Heart left ventricle (tissue), 16 donors: ENCODE measurements around the gene STRA6. TPM values are rescaled to one million over a fixed set of nuclear protein-coding genes. Genes with fewer than 3 reads are reported as not detected.

Experiments
- ATAC-seq, 4 donors: fragments of 200-7000 bp; cut with Tn5 transposase; one replicate each; pipeline ENCODE4 v1.9.1; 2020 to 2022; ENCODE audit warnings: moderate library complexity in 4 of 4, mild to moderate bottlenecking in 3 of 4, moderate number of reproducible peaks in 1 of 4
- DNase-seq, 5 donors: peaks; one replicate each; pipeline ENCODE4 v3.0.0-alpha.2; 2020
- H3K27ac ChIP-seq, 12 donors: fragments of 200-600 bp; sonication (generic) in 4 of 12; one replicate each; pipeline versions ENCODE4 v1.5.0 to v1.8.0; 2016 to 2022; ENCODE audit warnings: mild to moderate bottlenecking in 2 of 12
- H3K27me3 ChIP-seq, 9 donors: fragments of 200-600 bp; sonication (generic) in 2 of 9; one replicate each; pipeline versions ENCODE4 v1.5.1 to v1.8.0; 2016 to 2022; ENCODE audit warnings: mild to moderate bottlenecking in 3 of 9
- H3K36me3 ChIP-seq, 9 donors: fragments of 200-600 bp; sonication (generic) in 2 of 9; one replicate each; pipeline versions ENCODE4 v1.5.0 to v1.8.0; 2018 to 2022; ENCODE audit warnings: mild to moderate bottlenecking in 2 of 9
- H3K4me1 ChIP-seq, 12 donors: fragments of 200-600 bp; sonication (generic) in 4 of 12; one replicate each; pipeline versions ENCODE4 v1.5.0 to v1.8.0; 2016 to 2022; ENCODE audit warnings: mild to moderate bottlenecking in 3 of 12
- H3K4me3 ChIP-seq, 12 donors: fragments of 200-600 bp; sonication (generic) in 4 of 12; one replicate each; pipeline versions ENCODE4 v1.5.0 to v1.8.0; 2017 to 2022; ENCODE audit warnings: mild to moderate bottlenecking in 9 of 12, moderate library complexity in 4 of 12
- H3K9me3 ChIP-seq, 12 donors: fragments of 200-600 bp; sonication (generic) in 4 of 12; one replicate each; pipeline versions ENCODE4 v1.5.0 to v1.8.0; 2016 to 2022; ENCODE audit warnings: mild to moderate bottlenecking in 1 of 12
- CTCF ChIP-seq, 12 donors: fragments of 200-600 bp; sonication (generic) in 4 of 12; IDR thresholded peaks; one replicate each; pipeline versions ENCODE4 v1.5.0 to v1.8.0; 2018 to 2022; ENCODE audit warnings: antibody characterized with exemption in 12 of 12, mild to moderate bottlenecking in 5 of 12
- POLR2A ChIP-seq, 2 donors: fragments of 450-650 bp; IDR thresholded peaks; one replicate each; pipeline ENCODE4 v1.6.1; 2017; ENCODE audit warnings: antibody characterized with exemption in 2 of 2, mild to moderate bottlenecking in 2 of 2, moderate library complexity in 2 of 2
- WGBS, 4 donors: extraction: QIAGEN DNeasy Blood & Tissue Kit in 2 of 4; methylation state at CpG; one replicate each; pipeline versions ENCODE4 v1.1.5 to v1.1.7; 2013 to 2018; 5-methylcytosine and 5-hydroxymethylcytosine counted together
- intact Hi-C, 10 donors: fragments of 100-400 bp; cut with DNase I; formaldehyde crosslinking; loops; one replicate each; pipeline versions ENCODE4 v1.11.1 to v1.14.2; 2022
- polyA plus RNA-seq, 2 donors: library from polyadenylated mRNA; stranded (reverse); fragments of 200-250 nt; gene quantifications; one replicate each; pipeline ENCODE4 v1.2.3, GENCODE V29; 2013
- total RNA-seq, 9 donors: library from RNA; depleted of rRNA in 2 of 9; stranded (reverse); fragments of >200 nt in 2 of 9; fragmentation: NEBNext Ultra II Directional in 3 of 9; extraction: Animal tissue kit (Norgen Biotek cat#: 25700) in 3 of 9; gene quantifications; one replicate each; pipeline versions ENCODE4 v1.1.0 to v1.2.4, GENCODE V29; 2016 to 2023
- donor health status: ischemic (EF 13 %, LVEDD 7.1; RV severe dilation, severe dysfunction).
- donor health status: healthy with polysubstance abuse.
- donor health status: DM: no; HTN: yes; CAD: no.
- donor health status: DM: no; HTN: no; CAD: no.
- donor health status: ischemic (EF 25% LVEDD 6.9; RV normal size, moderate dysfunction).
- donor health status: ischemic (EF 25% LVEDD 5.7; RV mildly dilated, moderate dysfunction).
- donor health status: healthy.
- donor health status: DM: yes; HTN: yes; CAD: no.
- donor health status: ischemic (EF 35%, LVEDD 5.7; RV mildly dilated, moderate dysfunction).
- donor health status: nonischemic (EF 11% LVEDD 7.7; RV severe dilation, severe dysfunction).
- donor health status: DM: yes; HTN: yes; CAD: no.
- donor health status: PGD.
- donor health status: ischemic (EF 29% LVEDD 5.4; RV normal size, mild dysfunction).
- donor health status: nonischemic (EF 23%, LVEDD 6.1; RV moderate dilation, normal function).

Gene STRA6
- total and polyA plus RNA-seq, 11 donors: 0.08 to 0.24 (median 0.14) TPM; not detected in 8

GRCh38 chr15:74242441-74243185 lies 40.0 kb upstream of the STRA6 start:
- H3K4me3 ChIP-seq: no peak overlapping the region
- no peak for TF ChIP-seq CTCF (IDR thresholded peaks at IDR 0.05)
- TF ChIP-seq POLR2A (IDR thresholded peaks at IDR 0.05): no peak
- H3K36me3 ChIP-seq: no peaks in the 10 kb centered on the region
- intact Hi-C loops: loop anchor here in 5 of 10 donors (5.0 to 10.0 kb wide), 5 partner anchors 52 to 115 kb away; partner anchors contain the start of gene ISLR2 (in 1 of the 5)
- 53 to 62% (median 58%) methylated on average over 10 to 11 of the region's 11 CpGs for WGBS, 4 donors
- H3K9me3 ChIP-seq: no peaks in the 10 kb centered on the region
- DNase-seq (peak in 1 of 5 donors; percentile 51), ATAC-seq (peak in 2 of 4 donors; percentile 8 to 27)
- H3K27me3 ChIP-seq: peaks cover 0 to 12% (median 6%) of the 10 kb centered on the region in 9 donors
- peaks cover 0 to 52% (median 30%) of the 10 kb centered on the region in 12 donors for H3K4me1 ChIP-seq
- peak overlapping the region in 2 of 12 donors; percentile 15 to 24 for H3K27ac ChIP-seq

- Histone ChIP-seq H3K27ac (peak overlapping the region in 7 of 12 donors; percentile 28 to 76 (median 55)), H3K4me3 (no peak overlapping the region), H3K27me3 (peaks cover 0 to 11% (median 6%) of the 10 kb centered on the region in 9 donors), H3K4me1 (peaks cover 0 to 50% (median 30%) of the 10 kb centered on the region in 12 donors), H3K9me3 (no peaks in the 10 kb centered on the region), H3K36me3 (no peaks in the 10 kb centered on the region)
- ATAC-seq: no peak
- intact Hi-C loops: loop anchor here in 5 of 10 donors (5.0 to 10.0 kb wide), 5 partner anchors 54 to 114 kb away; partner anchors contain the start of gene ISLR2 (in 1 of the 5)
- 51 to 74% (median 68%) methylated on average over 4 of the region's 4 CpGs for WGBS, 4 donors
- DNase-seq: no peak
- TF ChIP-seq POLR2A (IDR thresholded peaks at IDR 0.05) (no peak), CTCF (IDR thresholded peaks at IDR 0.05) (no peak)
These were observed 38.5 kb upstream of the STRA6 start for GRCh38 chr15:74240897-74241614.

- Histone ChIP-seq H3K27me3 (peaks cover 0 to 2% (median 0%) of the 10 kb centered on the region in 9 donors), H3K4me1 (peaks cover 0 to 41% (median 28%) of the 10 kb centered on the region in 12 donors), H3K4me3 (no peak overlapping the region), H3K9me3 (no peaks in the 10 kb centered on the region), H3K27ac (peak overlapping the region in 11 of 12 donors; percentile 24 to 76 (median 42)), H3K36me3 (no peaks in the 10 kb centered on the region)
- ATAC-seq (peak; percentile 81 to 91 (median 86)), DNase-seq (peak; percentile 86 to 95 (median 91))
- 9 to 17% (median 11%) methylated on average over 4 to 5 of the region's 5 CpGs for WGBS, 4 donors
- intact Hi-C loops: loop anchor here in 5 of 10 donors (5.0 to 10.0 kb wide), 5 partner anchors 55 to 113 kb away; partner anchors contain the start of gene ISLR2 (in 1 of the 5)
- TF ChIP-seq CTCF (IDR thresholded peaks at IDR 0.05) (peak; percentile 32 to 69 (median 52)), POLR2A (IDR thresholded peaks at IDR 0.05) (no peak)
These were observed 37.5 kb upstream of the STRA6 start for GRCh38 chr15:74240002-74240568.
